ENCODE results near the gene PKHD1.

Gene PKHD1

GRCh38 chr6:51842061-51842803, 245.2 kb downstream of the PKHD1 start:
- H3K4me3 ChIP-seq, result no peak overlapping the region
- TF ChIP-seq CTCF (IDR thresholded peaks at IDR 0.05), result no peak
- no peak for DNase-seq (ENCODE audit: low spot score)
- no peak overlapping the region for H3K27ac ChIP-seq

- Histone ChIP-seq H3K27ac (no peak overlapping the region), H3K4me3 (no peak overlapping the region)
- no peak for TF ChIP-seq CTCF (IDR thresholded peaks at IDR 0.05)
- DNase-seq (ENCODE audit: low spot score), result no peak
Measured at GRCh38 chr6:51841626-51842025, 245.8 kb downstream of the PKHD1 start.

GRCh38 chr6:51839726-51840374, 247.6 kb downstream of the PKHD1 start:
- no peak overlapping the region for H3K27ac ChIP-seq
- TF ChIP-seq CTCF (IDR thresholded peaks at IDR 0.05), result no peak
- no peak for DNase-seq (ENCODE audit: low spot score)
- H3K4me3 ChIP-seq, result no peak overlapping the region

- no peak overlapping the region for H3K4me3 ChIP-seq
- TF ChIP-seq CTCF (IDR thresholded peaks at IDR 0.05), result no peak
- no peak overlapping the region for H3K27ac ChIP-seq
- DNase-seq (ENCODE audit: low spot score), result no peak
Measured at GRCh38 chr6:51830666-51831065, 256.7 kb downstream of the PKHD1 start.

GRCh38 chr6:51827580-51827979, 259.8 kb downstream of the PKHD1 start:
- no peak for TF ChIP-seq CTCF (IDR thresholded peaks at IDR 0.05)

GRCh38 chr6:51824940-51825339, 262.5 kb downstream of the PKHD1 start:
- no peak overlapping the region for H3K4me3 ChIP-seq
- no peak for TF ChIP-seq CTCF (IDR thresholded peaks at IDR 0.05)
- DNase-seq (ENCODE audit: low spot score), result no peak
- H3K27ac ChIP-seq, result no peak overlapping the region

More at GRCh38 chr6:51827580-51827979, 259.8 kb downstream of the PKHD1 start:
- DNase-seq (ENCODE audit: low spot score), result no peak
- H3K4me3 ChIP-seq, result no peak overlapping the region
- no peak overlapping the region for H3K27ac ChIP-seq

- no peak overlapping the region for H3K27ac ChIP-seq
- H3K4me3 ChIP-seq, result no peak overlapping the region
- DNase-seq (ENCODE audit: low spot score), result no peak
- TF ChIP-seq CTCF (IDR thresholded peaks at IDR 0.05), result no peak
Measured at GRCh38 chr6:51820555-51820954, 266.9 kb downstream of the PKHD1 start.
